Retinal pigment epithelial cell (primary cell): ENCODE results near the gene DACT3.

Source experiments
- DNase-seq: peaks from one replicate; pipeline ENCODE4 v3.0.0-alpha.2; 2010; ENCODE audit warnings: low read depth
- H3K4me3 ChIP-seq: 2 replicates; pipeline ENCODE4 v1.5.1; 2011; ENCODE audit warnings: mild to moderate bottlenecking, low read length, control low read depth, moderate library complexity
- TF ChIP-seq, protein P1 (sequence below): conservative IDR thresholded peaks from 2 replicates; pipeline ENCODE4 v1.5.1; 2011; ENCODE audit warnings: low read depth, low read length, control low read depth, inconsistent platforms

The DACT3 gene

DNA sequence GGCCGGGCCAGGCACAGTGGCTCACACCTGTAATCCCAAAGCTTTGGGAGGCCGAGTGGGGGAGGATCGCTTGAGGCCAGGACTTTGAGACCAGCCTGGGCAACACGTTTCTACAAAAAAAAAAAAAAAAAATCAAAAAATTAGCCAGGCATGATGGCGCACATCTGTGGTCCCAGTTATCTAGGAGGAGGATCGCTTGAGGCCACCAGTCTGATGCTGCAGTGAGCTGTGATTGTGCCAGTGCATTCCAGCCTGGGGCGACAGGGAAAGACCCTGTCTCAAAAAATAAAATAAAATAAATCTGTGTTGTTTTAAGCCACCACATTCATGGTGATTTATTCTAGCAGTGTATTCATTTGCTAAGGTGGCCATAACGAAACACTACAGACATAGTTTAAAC, 4.1 kb upstream of the DACT3 start:
- TF ChIP-seq, protein P1, sequence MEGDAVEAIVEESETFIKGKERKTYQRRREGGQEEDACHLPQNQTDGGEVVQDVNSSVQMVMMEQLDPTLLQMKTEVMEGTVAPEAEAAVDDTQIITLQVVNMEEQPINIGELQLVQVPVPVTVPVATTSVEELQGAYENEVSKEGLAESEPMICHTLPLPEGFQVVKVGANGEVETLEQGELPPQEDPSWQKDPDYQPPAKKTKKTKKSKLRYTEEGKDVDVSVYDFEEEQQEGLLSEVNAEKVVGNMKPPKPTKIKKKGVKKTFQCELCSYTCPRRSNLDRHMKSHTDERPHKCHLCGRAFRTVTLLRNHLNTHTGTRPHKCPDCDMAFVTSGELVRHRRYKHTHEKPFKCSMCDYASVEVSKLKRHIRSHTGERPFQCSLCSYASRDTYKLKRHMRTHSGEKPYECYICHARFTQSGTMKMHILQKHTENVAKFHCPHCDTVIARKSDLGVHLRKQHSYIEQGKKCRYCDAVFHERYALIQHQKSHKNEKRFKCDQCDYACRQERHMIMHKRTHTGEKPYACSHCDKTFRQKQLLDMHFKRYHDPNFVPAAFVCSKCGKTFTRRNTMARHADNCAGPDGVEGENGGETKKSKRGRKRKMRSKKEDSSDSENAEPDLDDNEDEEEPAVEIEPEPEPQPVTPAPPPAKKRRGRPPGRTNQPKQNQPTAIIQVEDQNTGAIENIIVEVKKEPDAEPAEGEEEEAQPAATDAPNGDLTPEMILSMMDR = no peak
- no peak overlapping the region for H3K4me3 ChIP-seq
- DNase-seq = no peak

DNA sequence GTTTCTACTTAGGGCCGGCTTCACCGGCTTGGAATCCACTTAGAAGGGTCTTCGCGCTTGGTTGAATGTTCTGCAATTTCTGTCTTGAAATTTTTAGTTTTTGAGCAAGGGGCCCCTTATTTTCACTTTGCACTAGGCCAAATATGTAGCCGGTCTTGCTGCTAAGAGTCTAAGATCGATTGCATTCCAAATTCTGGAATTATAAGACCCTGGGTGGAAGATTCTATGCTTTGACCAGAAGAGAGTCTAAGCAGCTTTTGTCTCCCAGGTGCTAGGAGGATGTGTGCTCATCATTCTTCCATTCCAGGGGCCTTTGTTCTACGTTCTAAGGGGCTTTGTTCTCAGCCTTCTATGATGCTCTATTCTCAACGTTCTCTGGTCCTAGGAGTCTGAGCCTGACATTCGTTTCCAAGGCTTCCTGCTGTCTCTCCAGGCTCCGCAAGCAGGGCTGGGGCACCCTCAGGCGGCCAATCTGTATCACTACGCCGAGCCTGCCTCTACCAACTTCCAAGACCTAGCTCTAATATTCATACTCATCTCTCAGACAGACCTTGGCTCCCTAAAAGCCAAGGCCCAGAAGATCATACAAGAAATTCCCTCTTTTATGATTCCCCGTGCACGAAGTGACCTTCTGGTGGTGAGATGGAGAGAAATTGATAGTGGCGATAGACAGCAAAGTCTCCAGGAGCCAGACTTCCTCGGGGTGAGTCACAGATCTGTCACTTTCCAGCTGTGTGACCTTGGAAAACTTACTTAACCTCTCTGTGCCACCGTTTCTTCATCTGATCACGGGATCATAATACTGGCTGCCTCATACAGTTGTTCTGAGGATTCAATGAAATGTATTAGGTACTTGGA, 982 bp upstream of the DACT3 start:
- DNase-seq = peak; percentile 47
- TF ChIP-seq, protein P1 = peak; percentile 94
- H3K4me3 ChIP-seq = peak overlapping the region; percentile 50

DNA sequence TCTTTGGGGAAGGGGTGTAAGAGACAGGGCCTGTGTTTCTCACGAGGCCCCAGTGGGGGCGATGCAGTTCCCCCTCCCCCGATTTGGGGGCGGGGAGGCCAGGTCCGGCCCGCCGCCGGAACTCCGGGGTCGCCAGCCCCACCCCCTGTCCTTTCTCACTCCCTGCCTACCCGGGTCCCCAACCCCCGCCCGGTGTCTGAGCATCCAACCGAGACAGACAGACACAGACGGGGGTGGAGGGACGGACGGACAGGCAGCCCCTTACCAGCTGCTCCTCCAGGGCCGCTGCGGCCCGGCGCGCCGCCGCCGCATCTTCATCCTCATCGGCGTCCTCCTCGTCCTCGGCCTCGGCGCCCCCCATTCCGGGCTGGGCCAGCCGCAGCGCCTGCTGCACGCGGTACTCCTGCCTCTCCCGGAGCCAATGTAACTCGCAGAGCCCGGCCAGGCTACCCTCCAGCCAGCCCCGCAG, 397 bp downstream of the DACT3 start:
- H3K4me3 ChIP-seq = peak overlapping the region; percentile 29
- no peak for DNase-seq
- TF ChIP-seq, protein P1 = no peak

DNA sequence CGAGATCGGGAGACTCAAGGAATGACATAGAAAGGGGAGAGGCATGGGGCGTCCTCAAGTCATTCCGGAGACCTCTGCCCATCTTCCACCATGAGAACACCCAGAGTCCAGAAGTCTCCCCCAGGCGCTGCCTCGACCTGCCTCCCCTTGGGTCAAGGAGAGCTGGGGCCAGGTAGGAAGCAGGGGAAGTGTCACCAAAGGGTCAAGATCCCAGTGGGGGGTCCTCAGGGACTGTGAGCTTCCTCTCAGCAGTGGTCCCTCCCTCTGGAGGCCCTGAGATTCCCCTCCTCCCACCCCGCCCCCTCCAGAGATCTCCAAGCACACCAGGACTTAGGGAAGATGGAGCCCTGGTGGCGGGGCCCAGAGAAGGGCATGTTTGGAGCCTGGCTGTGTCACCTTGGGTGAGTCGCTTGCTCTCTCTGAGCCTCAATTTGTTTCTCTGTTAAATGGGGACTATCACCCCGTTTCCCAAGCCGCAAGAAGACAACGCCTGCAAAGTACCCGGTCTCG, 919 bp downstream of the DACT3 start:
- H3K4me3 ChIP-seq = no peak overlapping the region
- TF ChIP-seq, protein P1 = no peak
- no peak for DNase-seq

DNA sequence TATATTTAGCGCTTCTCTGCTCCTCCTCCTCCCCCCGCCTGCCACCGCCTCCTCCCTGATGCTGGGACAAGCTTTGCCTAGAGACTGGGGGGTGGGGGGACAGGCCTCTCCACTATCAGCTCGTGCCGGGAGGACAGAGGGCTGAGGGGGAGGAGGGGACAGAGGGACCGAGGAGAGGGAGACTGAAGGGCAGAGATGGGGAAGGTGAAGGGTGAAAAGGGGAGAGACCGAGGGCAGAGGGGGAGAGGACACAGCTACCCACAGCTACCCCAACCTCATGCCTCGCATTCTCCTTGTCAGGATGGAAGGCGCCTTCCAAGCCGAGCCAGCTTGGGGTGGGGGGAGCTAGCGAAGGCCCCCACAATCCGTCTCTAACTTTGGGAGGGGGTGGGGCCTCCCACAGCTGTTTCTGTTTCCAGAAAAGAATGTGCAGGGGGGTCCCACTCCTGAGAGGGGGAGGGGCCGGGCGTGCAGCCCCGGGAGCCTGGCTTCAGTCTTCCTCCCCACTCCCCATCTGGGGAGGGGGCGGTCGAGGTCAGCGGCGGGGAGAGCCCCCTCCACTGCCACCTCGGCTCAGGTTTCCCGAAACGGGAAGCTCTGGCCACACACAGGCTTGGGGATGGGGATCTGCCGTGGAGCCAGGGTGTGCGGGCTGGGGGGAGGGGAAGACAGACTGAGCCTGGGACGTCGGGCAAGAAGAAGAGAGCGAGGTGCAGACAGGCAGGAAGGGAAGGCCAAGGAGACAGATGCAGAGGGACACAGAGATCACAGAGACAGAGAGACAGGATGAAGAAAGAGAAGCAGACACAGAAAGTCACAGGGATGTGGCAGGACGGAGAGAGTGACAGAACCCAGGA, 1.6 kb downstream of the DACT3 start:
- TF ChIP-seq, protein P1 = no peak
- no peak overlapping the region for H3K4me3 ChIP-seq

DNA sequence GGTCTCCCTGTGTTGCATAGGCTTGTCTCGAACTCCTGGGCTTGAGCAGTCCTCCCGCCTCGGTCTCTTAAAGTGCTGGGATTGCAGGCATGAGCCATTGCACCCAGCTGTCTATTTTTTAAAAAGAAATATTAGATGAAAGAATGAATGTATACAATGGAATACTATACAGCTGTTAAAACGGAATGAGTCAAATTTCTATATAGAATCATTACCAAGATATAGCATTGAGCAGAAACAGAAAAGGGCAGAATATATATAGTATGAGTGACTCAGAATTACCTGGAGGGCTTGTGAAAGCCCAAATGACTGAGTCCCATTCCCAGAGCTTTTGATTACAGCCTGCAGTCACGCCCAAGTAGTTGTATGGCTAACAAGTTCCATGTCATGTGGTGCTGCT, 4.4 kb downstream of the DACT3 start:
- TF ChIP-seq, protein P1 = no peak
- DNase-seq = no peak
- H3K4me3 ChIP-seq = no peak overlapping the region

More for the DNA sequence above, 1.6 kb downstream of the DACT3 start:
- no peak for DNase-seq
